Immature natural killer cell (primary cell): ENCODE results near the gene ACOT8. TPM values are rescaled to one million over a fixed set of nuclear protein-coding genes. Genes with fewer than 3 reads are reported as not detected.

Source experiments
- DNase-seq, 3 donors: peaks; one replicate each; pipeline ENCODE4 v3.0.0; 2022; ENCODE audit warnings: mixed read lengths in 1 of 3
- H3K27ac Mint-ChIP-seq, 6 donors: one replicate each; pipeline ENCODE4 v1.8.0; 2020; ENCODE audit warnings: mixed read lengths in 6 of 6, mild to moderate bottlenecking in 5 of 6, inconsistent platforms in 4 of 6, moderate library complexity in 3 of 6
- H3K27me3 Mint-ChIP-seq, 3 donors: one replicate each; pipeline ENCODE4 v1.8.0; 2020 to 2021; ENCODE audit warnings: low read depth in 3 of 3, mild to moderate bottlenecking in 3 of 3, mixed read lengths in 3 of 3, moderate library complexity in 3 of 3, inconsistent platforms in 1 of 3
- H3K36me3 Mint-ChIP-seq, 3 donors: one replicate each; pipeline ENCODE4 v1.8.0; 2020; ENCODE audit warnings: mixed read lengths in 3 of 3, inconsistent platforms in 2 of 3, mild to moderate bottlenecking in 2 of 3
- H3K4me1 Mint-ChIP-seq, 2 donors: one replicate each; pipeline ENCODE4 v1.8.0; 2020; ENCODE audit warnings: inconsistent platforms in 2 of 2, mild to moderate bottlenecking in 2 of 2, mixed read lengths in 2 of 2, moderate library complexity in 1 of 2
- H3K4me3 Mint-ChIP-seq, 5 donors: one replicate each; pipeline ENCODE4 v1.8.0; 2020; ENCODE audit warnings: mild to moderate bottlenecking in 5 of 5, mixed read lengths in 5 of 5, inconsistent platforms in 3 of 5, moderate library complexity in 3 of 5
- H3K9me3 Mint-ChIP-seq, 6 donors: one replicate each; pipeline ENCODE4 v1.8.0; 2020; ENCODE audit warnings: mild to moderate bottlenecking in 6 of 6, mixed read lengths in 6 of 6, inconsistent platforms in 4 of 6, moderate library complexity in 3 of 6
- polyA plus RNA-seq, 3 donors: library from polyadenylated mRNA; unstranded; fragments of 300-500 nt; fragmentation: Illumina TruSeq; gene quantifications; one replicate each; pipeline ENCODE4 v1.2.3, GENCODE V29; 2021

Gene ACOT8
- polyA plus RNA-seq, 3 donors from 2014 or later = 46.9 to 83.7 (median 50.2) TPM

- peak in 2 of 3 donors; percentile 32 to 39 for DNase-seq
- Mint-ChIP-seq H3K27me3 (peaks cover 2 to 6% (median 3%) of the 10 kb centered on the region in 3 donors), H3K9me3 (no peaks in the 10 kb centered on the region), H3K4me1 (peaks cover 22 to 25% of the 10 kb centered on the region in 2 donors), H3K4me3 (peak overlapping the region; percentile 80 to 93 (median 89)), H3K36me3 (peaks cover 5 to 17% (median 12%) of the 10 kb centered on the region in 3 donors), H3K27ac (peak overlapping the region in 4 of 6 donors; percentile 34 to 69 (median 54))
These were observed 35.8 kb upstream of the ACOT8 start for GRCh38 chr20:45892828-45893500.

- Mint-ChIP-seq H3K9me3 (no peaks in the 10 kb centered on the region), H3K4me1 (peaks cover 22 to 25% of the 10 kb centered on the region in 2 donors), H3K4me3 (peak overlapping the region; percentile 80 to 93 (median 89)), H3K36me3 (peaks cover 5 to 11% (median 7%) of the 10 kb centered on the region in 3 donors), H3K27ac (peak overlapping the region in 4 of 6 donors; percentile 34 to 69 (median 48)), H3K27me3 (peaks cover 2 to 6% (median 3%) of the 10 kb centered on the region in 3 donors)
- DNase-seq = no peak
These were observed 35.0 kb upstream of the ACOT8 start for GRCh38 chr20:45892049-45892825.

- Mint-ChIP-seq H3K4me3 (peak within 1 kb of the TSS; percentile 89 to 93 (median 92)), H3K9me3 (no peaks in the 10 kb centered on the region), H3K36me3 (peaks cover 5 to 7% (median 6%) of the 10 kb centered on the region in 3 donors), H3K27ac (peak within 1 kb of the TSS; percentile 62 to 85 (median 74)), H3K27me3 (peaks cover 2 to 6% (median 3%) of the 10 kb centered on the region in 3 donors), H3K4me1 (peaks cover 22 to 25% of the 10 kb centered on the region in 2 donors)
- peak; percentile 81 to 82 (median 81) for DNase-seq
These were observed 34.1 kb upstream of the ACOT8 start, which contains the start of the genes CTSA and NEURL2 for GRCh38 chr20:45890985-45891983. Gene CTSA, plus strand, starts transcription at chr20:45891335. Its CDS starts 234 bp downstream, at chr20:45891569. Gene NEURL2, minus strand, starts transcription at chr20:45891208. Its CDS starts 217 bp downstream, at chr20:45890991.

GRCh38 chr20:45890077-45890984 lies 33.1 kb upstream of the ACOT8 start:
- peak overlapping the region in 5 of 6 donors; percentile 46 to 76 (median 67) for H3K27ac Mint-ChIP-seq
- H3K4me3 Mint-ChIP-seq = peak overlapping the region; percentile 89 to 93 (median 92)
- peaks cover 5 to 7% (median 6%) of the 10 kb centered on the region in 3 donors for H3K36me3 Mint-ChIP-seq
- H3K9me3 Mint-ChIP-seq = no peaks in the 10 kb centered on the region
- H3K27me3 Mint-ChIP-seq = peaks cover 2 to 6% (median 3%) of the 10 kb centered on the region in 3 donors
- peak; percentile 43 to 53 (median 52) for DNase-seq
- peaks cover 22 to 25% of the 10 kb centered on the region in 2 donors for H3K4me1 Mint-ChIP-seq

- DNase-seq = no peak
- Mint-ChIP-seq H3K36me3 (peaks cover 0 to 4% (median 0%) of the 10 kb centered on the region in 3 donors), H3K27me3 (peaks cover 2 to 6% (median 3%) of the 10 kb centered on the region in 3 donors), H3K9me3 (no peaks in the 10 kb centered on the region), H3K4me1 (peaks cover 22% of the 10 kb centered on the region in 2 donors), H3K27ac (no peak overlapping the region), H3K4me3 (no peak overlapping the region)
These were observed 31.5 kb upstream of the ACOT8 start for GRCh38 chr20:45888681-45889080.

- DNase-seq = no peak
- Mint-ChIP-seq H3K4me1 (peaks cover 14 to 17% of the 10 kb centered on the region in 2 donors), H3K4me3 (no peak within 1 kb of the TSS), H3K36me3 (peaks cover 0 to 12% (median under 1%) of the 10 kb centered on the region in 3 donors), H3K9me3 (no peaks in the 10 kb centered on the region), H3K27me3 (peaks cover 2 to 3% (median 3%) of the 10 kb centered on the region in 3 donors), H3K27ac (no peak within 1 kb of the TSS)
These were observed 30.1 kb upstream of the ACOT8 start, which contains the start of gene SPATA25 for GRCh38 chr20:45887346-45887715. Gene SPATA25, minus strand, starts transcription at chr20:45887622. Its CDS starts 32 bp downstream, at chr20:45887590.

- no peak overlapping the region for H3K27ac Mint-ChIP-seq
These were observed 29.6 kb upstream of the ACOT8 start for GRCh38 chr20:45886590-45887345.

GRCh38 chr20:45883100-45883469 lies 25.9 kb upstream of the ACOT8 start:
- Mint-ChIP-seq H3K9me3 (no peaks in the 10 kb centered on the region), H3K36me3 (peaks cover 0 to 18% (median 8%) of the 10 kb centered on the region in 3 donors), H3K4me3 (no peak overlapping the region), H3K27ac (peak overlapping the region in 4 of 6 donors; percentile 12 to 83 (median 60)), H3K4me1 (peaks cover 11 to 18% of the 10 kb centered on the region in 2 donors), H3K27me3 (peaks cover 4 to 8% (median 5%) of the 10 kb centered on the region in 3 donors)
- no peak for DNase-seq

More at GRCh38 chr20:45886590-45887345, 29.6 kb upstream of the ACOT8 start:
- DNase-seq = no peak
- Mint-ChIP-seq H3K27me3 (peaks cover 2 to 3% (median 3%) of the 10 kb centered on the region in 3 donors), H3K9me3 (no peaks in the 10 kb centered on the region), H3K4me3 (no peak overlapping the region), H3K36me3 (peaks cover 0 to 12% (median 4%) of the 10 kb centered on the region in 3 donors), H3K4me1 (peaks cover 13% of the 10 kb centered on the region in 2 donors)

GRCh38 chr20:45882469-45883099 lies 25.4 kb upstream of the ACOT8 start:
- Mint-ChIP-seq H3K27me3 (peaks cover 4 to 8% (median 5%) of the 10 kb centered on the region in 3 donors), H3K4me1 (peaks cover 11 to 18% of the 10 kb centered on the region in 2 donors), H3K36me3 (peaks cover 0 to 19% (median 8%) of the 10 kb centered on the region in 3 donors), H3K27ac (peak overlapping the region in 5 of 6 donors; percentile 53 to 85 (median 67)), H3K9me3 (no peaks in the 10 kb centered on the region), H3K4me3 (peak overlapping the region in 2 of 5 donors; percentile 0 to 36)
- no peak for DNase-seq

- H3K27me3 Mint-ChIP-seq = peaks cover 4 to 8% (median 5%) of the 10 kb centered on the region in 3 donors
- DNase-seq = peak; percentile 95
- peaks cover 4 to 28% (median 12%) of the 10 kb centered on the region in 3 donors for H3K36me3 Mint-ChIP-seq
- peak within 1 kb of the TSS; percentile 69 to 81 (median 75) for H3K4me3 Mint-ChIP-seq
- H3K27ac Mint-ChIP-seq = peak within 1 kb of the TSS; percentile 46 to 95 (median 88)
- H3K9me3 Mint-ChIP-seq = no peaks in the 10 kb centered on the region
- H3K4me1 Mint-ChIP-seq = peaks cover 11 to 18% of the 10 kb centered on the region in 2 donors
These were observed 24.0 kb upstream of the ACOT8 start, which contains the start of gene ZSWIM1 for GRCh38 chr20:45880988-45881788. Gene ZSWIM1, plus strand, starts transcription at chr20:45881227. Its CDS starts 1,366 bp downstream, at chr20:45882593.
